Left ventricle myocardium superior (tissue), 1 donor: ENCODE measurements around the gene CDK1. TPM values are rescaled to one million over a fixed set of nuclear protein-coding genes. Genes with fewer than 3 reads are reported as not detected.

ENCODE experiments used
- ATAC-seq: fragments of 200-7000 bp; cut with Tn5 transposase; one replicate; pipeline ENCODE4 v1.9.1; 2020; ENCODE audit warnings: mild to moderate bottlenecking, moderate library complexity
- DNase-seq: peaks from one replicate; pipeline ENCODE4 v3.0.0-alpha.2; 2020
- intact Hi-C: fragments of 100-400 bp; cut with micrococcal nuclease; formaldehyde crosslinking; loops from one replicate; pipeline ENCODE4 v1.11.0; 2022
- total RNA-seq: library from RNA; stranded (reverse); fragmentation: NEBNext Ultra II Directional; extraction: Animal tissue kit (Norgen Biotek cat#: 25700); gene quantifications from one replicate; pipeline ENCODE4 v1.2.1, GENCODE V29; 2021
- donor health status: DM: no; HTN: yes; CAD: no; lungs with severe emphysema.

The CDK1 gene
- total RNA-seq, 1 donor from 2014 or later: 2.2 TPM

- no peak for DNase-seq
- intact Hi-C loops: no loop called here
- no peak for ATAC-seq
These were observed 10.9 kb upstream of the CDK1 start for GRCh38 chr10:60767424-60767823.

DNA sequence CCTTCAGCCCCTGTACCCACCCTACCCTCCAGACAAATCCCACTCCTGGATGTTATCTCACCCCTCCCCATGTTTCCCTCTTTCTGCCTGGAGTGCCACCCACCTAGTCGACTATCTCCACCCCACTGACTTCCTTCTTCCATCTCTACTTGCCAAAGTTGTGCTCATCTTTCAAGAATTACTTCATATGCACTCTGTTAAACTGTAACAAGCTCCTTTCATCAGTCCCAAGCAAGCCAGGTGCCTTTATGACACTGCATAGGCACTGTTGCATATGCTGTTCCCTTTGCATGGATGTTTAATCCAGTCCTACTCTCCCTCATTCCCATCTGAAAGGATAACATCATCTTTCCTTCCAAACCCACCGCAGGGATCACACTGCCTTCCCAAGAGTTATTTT is 8.9 kb upstream of the CDK1 start:
- no peak for DNase-seq
- no peak for ATAC-seq
- intact Hi-C loops: no loop called here

GRCh38 chr10:60777696-60778213 is 523 bp upstream of the CDK1 start:
- ATAC-seq (peak; percentile 19), DNase-seq (no peak)
- intact Hi-C loops: no loop called here

DNA sequence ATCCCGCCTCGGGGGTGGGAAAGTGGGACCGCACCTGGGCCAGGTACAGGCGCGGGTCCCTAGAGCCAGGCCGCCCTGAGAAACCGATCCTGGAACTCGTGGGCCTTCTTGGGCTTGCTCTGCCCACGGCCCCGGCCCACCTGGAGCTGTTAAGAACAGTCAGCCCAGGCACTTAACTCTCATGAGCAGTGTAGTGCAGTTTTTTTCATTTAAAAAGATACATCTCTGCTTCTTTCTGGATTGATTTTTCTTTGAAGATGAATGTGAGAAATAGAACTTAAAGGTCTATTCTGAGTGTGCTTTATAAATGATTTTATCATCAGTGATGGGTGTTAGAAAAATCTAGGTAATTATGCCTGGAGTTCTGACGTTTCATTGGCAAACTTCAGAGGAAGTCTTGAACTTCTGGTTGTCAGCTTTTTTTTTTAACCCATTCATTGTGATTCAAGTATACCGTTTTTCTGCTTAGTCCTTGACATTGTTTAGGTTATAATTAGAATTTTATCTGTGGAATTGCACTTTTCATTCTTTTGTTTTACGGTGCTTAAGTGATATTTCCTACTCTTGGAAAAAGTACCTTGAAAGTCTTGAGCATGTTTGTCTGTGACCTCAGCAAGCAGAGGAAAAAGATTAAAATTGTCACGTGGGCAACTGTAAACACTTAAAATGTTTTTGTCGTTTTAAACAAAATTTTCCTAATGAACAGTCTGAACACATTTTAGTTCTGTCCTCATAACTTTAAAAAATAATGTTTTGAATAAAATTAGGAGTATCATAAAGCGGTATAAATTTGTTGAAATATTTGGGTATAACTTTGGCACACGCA is 906 bp downstream of the CDK1 start:
- no peak for ATAC-seq

DNA sequence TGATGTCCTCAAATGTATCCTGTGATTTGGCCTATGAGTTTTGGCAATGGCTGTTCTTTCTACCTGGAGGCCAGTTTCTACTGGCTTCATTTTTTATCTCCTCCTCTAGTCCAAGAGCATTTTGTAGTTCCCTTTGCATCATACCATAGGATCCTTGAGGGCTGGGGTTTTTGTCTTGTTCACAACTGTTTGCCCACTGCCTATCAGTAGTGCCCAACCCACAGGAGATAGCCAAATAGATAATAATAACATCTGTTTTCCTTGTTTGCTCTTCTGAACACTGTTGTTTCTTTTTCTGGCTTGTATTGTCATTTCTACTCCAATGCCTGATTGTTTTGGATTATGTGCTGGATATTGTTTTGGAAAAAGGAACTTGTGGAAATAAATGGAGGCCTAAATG is 3.4 kb downstream of the CDK1 start:
- intact Hi-C loops: no loop called here
- DNase-seq (no peak), ATAC-seq (no peak)

More for the DNA sequence above, 906 bp downstream of the CDK1 start:
- intact Hi-C loops: no loop called here
- peak; percentile 34 for DNase-seq

DNA sequence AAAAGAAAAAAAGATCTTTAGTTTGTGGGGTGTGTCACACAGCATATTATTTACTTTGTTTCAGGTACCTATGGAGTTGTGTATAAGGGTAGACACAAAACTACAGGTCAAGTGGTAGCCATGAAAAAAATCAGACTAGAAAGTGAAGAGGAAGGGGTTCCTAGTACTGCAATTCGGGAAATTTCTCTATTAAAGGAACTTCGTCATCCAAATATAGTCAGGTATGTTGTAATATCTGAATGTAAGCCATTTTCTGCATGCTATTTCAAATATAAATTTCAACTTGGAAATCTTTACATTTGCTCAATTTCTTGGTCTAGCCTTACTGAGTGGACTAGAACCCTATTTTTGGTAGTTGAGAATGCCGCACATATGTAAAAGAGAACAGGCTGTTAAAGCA is 6.4 kb downstream of the CDK1 start:
- intact Hi-C loops: no loop called here
- no peak for ATAC-seq

GRCh38 chr10:60788544-60788943 is 10.3 kb downstream of the CDK1 start:
- no peak for ATAC-seq
- no peak for DNase-seq
- intact Hi-C loops: no loop called here

More for the DNA sequence above, 6.4 kb downstream of the CDK1 start:
- DNase-seq: no peak

- intact Hi-C loops: no loop called here
- DNase-seq: no peak
- ATAC-seq: no peak
These were observed 11.1 kb downstream of the CDK1 start for GRCh38 chr10:60789340-60789739.

DNA sequence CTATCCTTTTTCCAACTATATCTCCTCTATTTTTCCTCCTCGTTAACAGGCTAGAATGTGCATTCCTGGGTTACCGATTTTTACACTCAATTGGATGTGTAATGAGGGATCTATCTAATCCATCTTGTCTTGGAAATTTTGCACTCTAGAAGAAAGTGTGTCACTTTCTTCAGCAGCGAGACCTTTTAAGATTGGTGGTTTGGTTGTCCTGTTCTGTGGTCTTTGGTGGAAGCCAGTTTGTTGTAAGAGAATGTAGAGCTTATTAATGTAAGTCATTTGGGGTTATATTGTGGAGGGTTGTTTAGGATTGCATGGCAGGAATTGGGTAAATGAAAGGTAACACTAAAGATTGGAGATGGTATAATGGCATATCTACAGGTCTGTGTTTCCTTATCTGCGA is 16.7 kb downstream of the CDK1 start:
- intact Hi-C loops: no loop called here
- ATAC-seq: no peak
- DNase-seq: no peak

GRCh38 chr10:60795465-60796202 is 17.4 kb downstream of the CDK1 start:
- intact Hi-C loops: no loop called here
- DNase-seq (no peak), ATAC-seq (no peak)

DNA sequence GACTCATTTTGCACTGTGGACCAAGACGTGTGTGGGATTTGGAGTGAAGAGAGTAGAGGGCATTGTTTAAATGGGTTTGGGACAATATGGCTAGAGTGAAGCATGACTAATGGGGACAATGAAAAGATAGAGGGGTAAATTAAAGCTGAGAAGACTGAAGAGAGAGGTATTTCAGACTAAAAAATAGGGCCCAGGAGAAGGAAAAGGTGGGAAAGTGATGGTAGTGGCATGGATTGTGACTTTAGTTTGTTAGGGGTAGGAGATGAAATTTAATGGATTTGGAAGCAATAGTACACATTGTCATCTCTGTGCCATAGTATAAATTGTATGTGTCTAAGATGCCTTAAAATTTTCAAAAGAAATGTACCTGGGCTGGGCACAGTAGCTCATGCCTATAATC is 18.2 kb downstream of the CDK1 start:
- no peak for DNase-seq
- no peak for ATAC-seq
- intact Hi-C loops: no loop called here

DNA sequence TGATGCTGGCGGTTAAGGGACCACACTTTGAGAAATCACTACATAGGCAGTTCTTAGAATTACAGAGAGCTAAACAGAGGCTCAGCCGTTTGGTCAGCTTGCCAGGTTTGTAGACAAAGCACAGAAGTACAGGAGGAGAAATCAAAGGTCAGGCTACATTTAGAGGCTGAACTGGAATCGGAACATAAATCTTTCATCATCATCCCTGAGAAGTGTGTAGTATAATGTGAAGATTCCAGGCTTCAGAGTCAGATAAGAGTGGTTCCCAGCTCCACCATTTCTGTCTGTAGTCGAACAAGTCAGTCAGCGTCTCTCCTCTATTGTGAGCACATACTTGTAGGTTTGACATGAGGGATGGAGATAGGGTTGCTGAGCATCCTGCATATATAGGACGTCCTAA is 18.9 kb downstream of the CDK1 start:
- ATAC-seq: no peak

GRCh38 chr10:60798031-60798430 is 19.8 kb downstream of the CDK1 start:
- ATAC-seq: no peak
- intact Hi-C loops: no loop called here
- DNase-seq: no peak

More for the DNA sequence above, 18.9 kb downstream of the CDK1 start:
- intact Hi-C loops: no loop called here
- no peak for DNase-seq

GRCh38 chr10:60798870-60799269 is 20.6 kb downstream of the CDK1 start:
- DNase-seq: no peak
- intact Hi-C loops: no loop called here
- no peak for ATAC-seq

GRCh38 chr10:60799971-60800650 is 21.8 kb downstream of the CDK1 start:
- no peak for DNase-seq
- intact Hi-C loops: no loop called here
- no peak for ATAC-seq

- ATAC-seq (no peak), DNase-seq (no peak)
- intact Hi-C loops: no loop called here
These were observed 22.6 kb downstream of the CDK1 start for GRCh38 chr10:60800918-60801317.

GRCh38 chr10:60801522-60801921 is 23.2 kb downstream of the CDK1 start:
- intact Hi-C loops: no loop called here
- ATAC-seq: no peak
- DNase-seq: no peak

- no peak for DNase-seq
These were observed 25.2 kb downstream of the CDK1 start for GRCh38 chr10:60803433-60803832.

DNA sequence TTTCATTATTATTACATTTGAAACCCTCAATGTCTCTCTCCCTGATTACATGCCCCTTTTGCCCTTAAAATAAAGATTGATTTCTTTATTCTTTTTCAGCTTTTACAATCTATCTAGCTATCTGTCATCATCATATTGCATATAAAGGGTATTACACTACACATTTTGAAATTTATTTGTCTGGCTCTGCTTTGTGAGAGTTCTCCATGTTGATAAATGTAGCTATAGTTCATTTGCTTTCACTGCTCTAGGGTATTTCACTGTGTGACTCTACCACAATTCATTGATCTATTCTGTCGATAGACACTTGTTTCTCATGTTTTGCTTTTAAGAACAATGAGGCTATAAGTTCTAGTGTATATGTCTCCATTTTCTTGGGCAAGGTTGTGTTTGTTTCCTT is 25.6 kb downstream of the CDK1 start:
- DNase-seq (no peak), ATAC-seq (no peak)
- intact Hi-C loops: no loop called here

More at GRCh38 chr10:60803433-60803832, 25.2 kb downstream of the CDK1 start:
- intact Hi-C loops: no loop called here
- ATAC-seq: no peak

GRCh38 chr10:60806921-60807320 is 28.6 kb downstream of the CDK1 start:
- DNase-seq (no peak), ATAC-seq (no peak)
- intact Hi-C loops: no loop called here
